GM10248 (cell line): ENCODE measurements around the gene GLIPR2.
"Not testable (repeated sequence)": the region's sequence is repeated elsewhere in the genome, so short reads cannot be mapped to it uniquely, and the experiment has no call there.

ENCODE experiments used
- CTCF ChIA-PET: fragments of 300-600 bp; sonication (Branson Sonifier 250); formaldehyde crosslinking; extraction: SDS; loops from one replicate; lab custom pipeline; 2021; ENCODE audit warnings: antibody characterized with exemption; lab: Yijun Ruan, JAX
- POLR2A ChIA-PET: fragments of 350-650 bp; sonication (Branson Sonifier 250); formaldehyde crosslinking; extraction: SDS; loops from one replicate; lab custom pipeline; 2020; ENCODE audit warnings: antibody characterized with exemption; lab: Yijun Ruan, JAX
- DNase-seq: peaks from one replicate; pipeline ENCODE4 v3.0.0; 2012; ENCODE audit errors: extremely low spot score
- CTCF ChIP-seq: IDR thresholded peaks from 2 replicates; pipeline ENCODE4 v1.5.1; 2012; ENCODE audit warnings: mild to moderate bottlenecking, low read depth; ENCODE audit errors: extremely low read depth, missing control alignments, control extremely low read depth

Gene GLIPR2

GRCh38 chr9:36152741-36153438 lies 16.4 kb downstream of the GLIPR2 start:
- no peak for DNase-seq
- POLR2A ChIA-PET = no interaction called here
- no peak for TF ChIP-seq CTCF
- CTCF ChIA-PET = interaction anchor here (1.5 to 5.8 kb wide), 5 partner anchors 11 to 49 kb away, joined by 4 to 39 read pairs (median 13); partner anchors contain the start of gene GLIPR2

- no peak for DNase-seq
- POLR2A ChIA-PET = no interaction called here
- no peak for TF ChIP-seq CTCF
- CTCF ChIA-PET = interaction anchor here (1.5 to 4.5 kb wide), 3 partner anchors 12 to 50 kb away, joined by 4 to 42 read pairs (median 5); no protein-coding TSS in a partner anchor
Observed at GRCh38 chr9:36153746-36154145, 17.2 kb downstream of the GLIPR2 start.

GRCh38 chr9:36154331-36154952 lies 17.9 kb downstream of the GLIPR2 start:
- POLR2A ChIA-PET = no interaction called here
- DNase-seq = no peak
- no peak for TF ChIP-seq CTCF
- CTCF ChIA-PET = interaction anchor here (0.9 to 4.5 kb wide), 5 partner anchors 10 to 51 kb away, joined by 3 to 42 read pairs (median 5); partner anchors contain the start of gene CLTA

GRCh38 chr9:36156116-36156515 lies 19.6 kb downstream of the GLIPR2 start:
- no peak for DNase-seq
- TF ChIP-seq CTCF = no peak
- CTCF ChIA-PET = interaction anchor here (4.5 to 5.8 kb wide), 2 partner anchors 9 to 54 kb away, joined by 32 to 42 read pairs; no protein-coding TSS in a partner anchor
- POLR2A ChIA-PET = no interaction called here

GRCh38 chr9:36158122-36158521 lies 21.6 kb downstream of the GLIPR2 start:
- no peak for TF ChIP-seq CTCF
- CTCF ChIA-PET = interaction anchor here (4.5 to 5.8 kb wide), 2 partner anchors 7 to 56 kb away, joined by 32 to 42 read pairs; no protein-coding TSS in a partner anchor

GRCh38 chr9:36158917-36159316 lies 22.4 kb downstream of the GLIPR2 start:
- TF ChIP-seq CTCF = no peak
- POLR2A ChIA-PET = no interaction called here
- DNase-seq = no peak
- CTCF ChIA-PET = interaction anchor here (1.1 to 5.8 kb wide), 2 partner anchors 11 to 56 kb away, joined by 3 to 32 read pairs; no protein-coding TSS in a partner anchor

More at GRCh38 chr9:36158122-36158521, 21.6 kb downstream of the GLIPR2 start:
- no peak for DNase-seq
- POLR2A ChIA-PET = no interaction called here

GRCh38 chr9:36159509-36159908 lies 23.0 kb downstream of the GLIPR2 start:
- DNase-seq, POLR2A ChIA-PET: not testable (repeated sequence)
- CTCF ChIA-PET = interaction anchor here (1.1 to 5.8 kb wide), 2 partner anchors 11 to 57 kb away, joined by 3 to 32 read pairs; no protein-coding TSS in a partner anchor

GRCh38 chr9:36160126-36160525 lies 23.6 kb downstream of the GLIPR2 start:
- DNase-seq, POLR2A ChIA-PET: not testable (repeated sequence)
- CTCF ChIA-PET = interaction anchor here (5.8 kb wide), 1 partner anchor 58 kb away, joined by 32 read pairs; no protein-coding TSS in a partner anchor
